ENCODE data around the gene DNAJC25. TPM values are rescaled to one million over a fixed set of nuclear protein-coding genes. Genes with fewer than 3 reads are reported as not detected.

DNAJC25 gene
- total RNA-seq = 1 to 10 TPM; 1.9 to 5.6 (median 4.5) TPM
- 10 to 100 TPM in 2 of 3 donors, 1 to 10 TPM in 1; 7.4 to 20.1 (median 19.9) TPM for polyA plus RNA-seq
- long read RNA-seq, donor 1, partial matches to known transcripts = 0 of 7 reads
- long read RNA-seq, donor 1, other reads (novel, unspliced or antisense) = 2 of 7 reads
- long read RNA-seq, donor 2, transcript DNAJC25-201 (4 exons, 2,268 nt) = major isoform, 9 of 16 reads
- long read RNA-seq, donor 2, transcript DNAJC25-202 (5 exons, 2,498 nt) = minor isoform, 7 of 16 reads
- long read RNA-seq, donor 2, partial matches to known transcripts = 0 of 16 reads
- long read RNA-seq, donor 2, other reads (novel, unspliced or antisense) = 0 of 16 reads

DNA sequence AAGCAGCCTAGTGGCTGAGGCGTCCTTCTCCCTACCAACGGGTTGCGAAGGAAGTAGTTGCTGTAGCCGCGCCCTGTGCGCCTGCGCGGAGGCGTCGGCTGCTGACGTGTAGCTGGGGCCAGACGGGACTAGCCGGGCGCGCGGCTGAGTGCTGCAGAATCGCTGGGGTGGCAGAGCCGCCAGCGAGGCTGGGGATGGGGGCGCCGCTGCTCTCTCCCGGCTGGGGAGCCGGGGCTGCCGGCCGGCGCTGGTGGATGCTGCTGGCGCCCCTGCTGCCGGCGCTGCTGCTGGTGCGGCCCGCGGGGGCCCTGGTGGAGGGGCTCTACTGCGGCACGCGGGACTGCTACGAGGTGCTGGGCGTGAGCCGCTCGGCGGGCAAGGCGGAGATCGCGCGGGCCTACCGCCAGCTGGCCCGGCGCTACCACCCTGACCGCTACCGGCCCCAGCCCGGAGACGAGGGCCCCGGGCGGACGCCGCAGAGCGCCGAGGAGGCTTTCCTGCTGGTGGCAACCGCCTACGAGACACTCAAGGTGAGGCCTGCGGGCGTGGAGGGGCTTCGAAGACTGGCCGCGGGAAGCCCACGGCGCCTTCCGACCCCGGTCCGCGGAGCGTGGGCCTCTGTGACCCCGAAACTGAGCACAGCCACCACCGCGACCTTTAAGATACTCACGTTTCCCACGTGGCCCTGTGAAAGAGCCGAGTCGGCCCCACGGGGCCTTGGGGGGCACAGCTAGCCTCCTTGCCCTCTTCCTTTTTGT lies at the start of gene DNAJC25:
Gene DNAJC25 (plus strand): TSS at position 121 of the 758 bp plus-strand sequence. CDS start 74 bp downstream, at position 195.
- intact Hi-C loops (cut with DNase I) = loop anchor here in 1 of 2 donors (5.0 kb wide), 2 partner anchors 34 to 149 kb away; partner anchors contain the start of genes ECPAS and PTGR1
- ATAC-seq = peak; percentile 99 to 100 (median 100)
- TF ChIP-seq, protein P1, sequence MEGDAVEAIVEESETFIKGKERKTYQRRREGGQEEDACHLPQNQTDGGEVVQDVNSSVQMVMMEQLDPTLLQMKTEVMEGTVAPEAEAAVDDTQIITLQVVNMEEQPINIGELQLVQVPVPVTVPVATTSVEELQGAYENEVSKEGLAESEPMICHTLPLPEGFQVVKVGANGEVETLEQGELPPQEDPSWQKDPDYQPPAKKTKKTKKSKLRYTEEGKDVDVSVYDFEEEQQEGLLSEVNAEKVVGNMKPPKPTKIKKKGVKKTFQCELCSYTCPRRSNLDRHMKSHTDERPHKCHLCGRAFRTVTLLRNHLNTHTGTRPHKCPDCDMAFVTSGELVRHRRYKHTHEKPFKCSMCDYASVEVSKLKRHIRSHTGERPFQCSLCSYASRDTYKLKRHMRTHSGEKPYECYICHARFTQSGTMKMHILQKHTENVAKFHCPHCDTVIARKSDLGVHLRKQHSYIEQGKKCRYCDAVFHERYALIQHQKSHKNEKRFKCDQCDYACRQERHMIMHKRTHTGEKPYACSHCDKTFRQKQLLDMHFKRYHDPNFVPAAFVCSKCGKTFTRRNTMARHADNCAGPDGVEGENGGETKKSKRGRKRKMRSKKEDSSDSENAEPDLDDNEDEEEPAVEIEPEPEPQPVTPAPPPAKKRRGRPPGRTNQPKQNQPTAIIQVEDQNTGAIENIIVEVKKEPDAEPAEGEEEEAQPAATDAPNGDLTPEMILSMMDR (IDR thresholded peaks at IDR 0.05) = no peak
- Histone ChIP-seq H3K27ac (peak within 1 kb of the TSS; percentile 89), H3K4me3 (peak within 1 kb of the TSS; percentile 82), H3K9me3 (no peaks in the 10 kb centered on the region), H3K4me1 (peaks cover 22% of the 10 kb centered on the region), H3K36me3 (ENCODE audit: insufficient read depth in 1 of 2, low read depth in 1 of 2) (peaks cover 0 to 2% of the 10 kb centered on the region in 2 donors), H3K27me3 (ENCODE audit: insufficient read depth in 3 of 3, low read length in 2 of 3) (no peaks in the 10 kb centered on the region)
- 0% methylated on average over 63 to 79 of the region's 79 CpGs for WGBS, 3 donors
- DNase-seq = peak; percentile 96 to 98

DNA sequence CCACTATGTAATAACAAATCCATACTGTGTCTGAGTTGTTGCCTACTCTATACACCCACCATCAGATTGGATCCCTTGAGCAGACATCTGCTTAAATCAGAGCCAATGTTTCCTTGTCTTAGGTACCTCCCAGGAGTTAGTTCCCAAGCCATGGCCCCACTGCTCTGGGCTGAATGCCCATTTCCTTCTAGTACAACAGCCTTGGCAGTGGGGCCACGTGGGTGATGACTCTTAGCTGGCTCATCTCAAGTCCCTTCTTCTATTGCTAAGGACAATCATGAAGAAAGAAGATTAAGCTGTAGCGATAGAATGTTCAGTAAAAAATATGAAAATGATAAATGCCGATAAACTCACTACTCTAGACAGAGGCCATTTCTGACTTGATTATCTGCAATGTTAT lies 48.2 kb upstream of the DNAJC25 start:
- ATAC-seq (no peak), DNase-seq (peak in 1 of 2 donors; percentile 17)
- no peak overlapping the region for H3K27ac ChIP-seq
- intact Hi-C loops (cut with DNase I) = no loop called here
- TF ChIP-seq, protein P1 (IDR thresholded peaks at IDR 0.05) = no peak
- H3K36me3 ChIP-seq (ENCODE audit: insufficient read depth in 1 of 2, low read depth in 1 of 2) = peaks cover 12 to 80% of the 10 kb centered on the region in 2 donors
- H3K4me3 ChIP-seq = no peak overlapping the region
- no peaks in the 10 kb centered on the region for H3K9me3 ChIP-seq
- 70 to 77% (median 71%) methylated on average over 3 of the region's 3 CpGs for WGBS, 3 donors
- no peaks in the 10 kb centered on the region for H3K4me1 ChIP-seq
- H3K27me3 ChIP-seq (ENCODE audit: insufficient read depth in 3 of 3, low read length in 2 of 3) = no peaks in the 10 kb centered on the region

DNA sequence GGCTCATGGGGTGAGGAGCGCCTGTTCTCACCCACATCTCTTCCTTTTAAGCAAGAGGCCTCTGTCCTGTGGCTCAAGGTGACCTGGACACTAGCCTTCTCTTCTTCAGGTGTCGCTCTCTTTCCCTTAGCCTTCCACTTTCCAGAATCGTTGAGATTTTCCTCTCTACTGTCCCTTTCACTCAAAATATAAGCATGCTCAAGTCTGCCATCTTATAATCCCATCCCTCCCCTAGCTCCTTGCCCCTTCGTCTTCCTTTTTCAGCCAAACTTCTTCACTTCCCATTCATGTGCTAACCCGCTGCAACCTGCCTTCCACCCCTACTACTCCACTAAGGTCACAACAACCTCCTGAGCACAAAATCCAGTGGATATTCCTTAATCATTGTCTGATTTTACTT lies 44.8 kb upstream of the DNAJC25 start:
- TF ChIP-seq, protein P1 (IDR thresholded peaks at IDR 0.05) = no peak
- DNase-seq (no peak), ATAC-seq (no peak)
- 95 to 98% (median 96%) methylated on average over 5 of the region's 5 CpGs for WGBS, 3 donors
- H3K27me3 ChIP-seq (ENCODE audit: insufficient read depth in 3 of 3, low read length in 2 of 3) = no peaks in the 10 kb centered on the region
- no peaks in the 10 kb centered on the region for H3K9me3 ChIP-seq
- H3K4me1 ChIP-seq = no peaks in the 10 kb centered on the region
- peaks cover 5 to 69% of the 10 kb centered on the region in 2 donors for H3K36me3 ChIP-seq (ENCODE audit: insufficient read depth in 1 of 2, low read depth in 1 of 2)
- intact Hi-C loops (cut with DNase I) = no loop called here
- no peak overlapping the region for H3K27ac ChIP-seq
- no peak overlapping the region for H3K4me3 ChIP-seq

- Histone ChIP-seq H3K27me3 (ENCODE audit: insufficient read depth in 3 of 3, low read length in 2 of 3) (no peaks in the 10 kb centered on the region), H3K4me1 (no peaks in the 10 kb centered on the region), H3K36me3 (ENCODE audit: insufficient read depth in 1 of 2, low read depth in 1 of 2) (peaks cover 3 to 66% of the 10 kb centered on the region in 2 donors), H3K4me3 (no peak overlapping the region), H3K27ac (no peak overlapping the region), H3K9me3 (no peaks in the 10 kb centered on the region)
- no peak for ATAC-seq
- TF ChIP-seq, protein P1 (IDR thresholded peaks at IDR 0.05) = no peak
- WGBS, 3 donors = 74 to 89% (median 81%) methylated on average over 5 of the region's 5 CpGs
- no peak for DNase-seq
- intact Hi-C loops (cut with DNase I) = no loop called here
Measured at GRCh38 chr9:111588846-111589245, 42.3 kb upstream of the DNAJC25 start.
